NCI-H146 (cell line): ENCODE data around the gene BEST2.

Source experiments
- DNase-seq: peaks from one replicate; lab custom pipeline; 2025; lab: John Stamatoyannopoulos, UW

BEST2 gene

DNA sequence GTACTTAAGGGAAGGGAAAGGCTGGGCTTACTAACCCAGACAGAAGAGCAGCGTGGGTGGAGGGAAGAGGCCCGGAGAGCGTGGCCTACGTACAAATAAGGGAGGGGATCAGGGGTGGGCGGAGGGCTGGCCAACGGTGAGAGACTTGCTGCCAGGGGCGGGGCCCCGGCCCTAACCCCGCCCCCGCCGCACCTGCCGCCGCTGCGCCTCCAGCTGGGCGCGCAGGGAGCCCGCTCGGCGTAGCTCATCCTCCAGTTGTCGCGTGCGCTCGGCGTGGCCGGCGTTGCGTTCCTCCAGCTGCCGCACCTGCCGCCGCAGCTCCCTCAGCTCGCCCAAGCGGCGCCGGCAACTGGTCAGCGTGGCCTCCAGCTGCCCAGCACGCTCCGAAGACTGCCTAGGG lies 18.1 kb downstream of the BEST2 start:
- DNase-seq: no peak

GRCh38 chr19:12770922-12771321 lies 19.3 kb downstream of the BEST2 start:
- no peak for DNase-seq

GRCh38 chr19:12772323-12772722 lies 20.7 kb downstream of the BEST2 start:
- no peak for DNase-seq

GRCh38 chr19:12773571-12773970 lies 22.0 kb downstream of the BEST2 start:
- no peak for DNase-seq

- peak; percentile 99 for DNase-seq
Observed at GRCh38 chr19:12774588-12775555, 23.3 kb downstream of the BEST2 start, which contains the start of gene HOOK2. Gene HOOK2, minus strand, starts transcription at chr19:12775552. Its CDS starts 103 bp downstream, at chr19:12775449.

GRCh38 chr19:12777217-12778016 lies 25.8 kb downstream of the BEST2 start:
- peak; percentile 88 for DNase-seq

DNA sequence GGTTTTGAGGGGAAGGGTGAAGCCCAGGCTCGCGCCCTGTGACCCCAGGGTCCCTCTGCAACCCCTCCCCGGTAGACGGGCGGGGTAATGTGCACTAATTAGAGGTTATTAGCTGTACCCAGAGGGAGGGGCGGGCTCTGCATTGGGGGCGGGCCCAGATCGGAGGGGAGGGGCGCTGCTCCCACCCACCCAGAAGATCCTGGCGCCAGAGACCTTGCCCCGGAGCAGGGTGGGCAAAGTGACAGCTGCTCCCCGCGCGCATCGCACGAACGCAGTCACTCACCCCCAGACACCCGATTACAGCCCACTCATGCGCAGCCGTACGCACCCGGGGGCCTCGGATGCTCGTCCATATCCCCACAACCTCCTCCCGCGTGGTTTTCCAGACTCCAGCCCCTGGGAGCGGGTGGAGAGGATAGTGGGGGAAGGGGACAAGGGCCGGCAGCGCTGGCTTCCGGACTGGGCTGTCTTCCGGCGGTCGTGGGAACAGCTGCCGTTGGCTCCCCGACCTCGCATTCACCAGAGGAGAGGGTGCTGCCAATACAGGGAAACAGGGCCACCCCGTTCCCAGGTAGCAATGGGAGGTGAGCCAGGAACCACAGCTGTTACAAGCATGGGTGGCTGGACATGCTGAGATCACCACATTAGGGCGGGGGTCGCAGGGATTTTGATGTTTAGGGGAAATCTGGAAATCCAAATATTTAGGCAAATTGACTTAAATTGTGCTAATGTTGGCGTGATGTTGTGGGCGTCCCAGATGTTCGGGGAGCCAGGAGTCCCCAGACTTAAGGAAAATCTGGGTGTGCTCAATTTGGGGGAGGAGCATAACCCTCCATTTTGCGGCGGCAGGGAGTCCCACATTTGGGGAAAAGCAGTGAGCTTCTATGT lies 26.7 kb downstream of the BEST2 start:
- peak; percentile 92 for DNase-seq

- DNase-seq: no peak
Observed at GRCh38 chr19:12778905-12779161, 27.2 kb downstream of the BEST2 start.

GRCh38 chr19:12779162-12779993 lies 27.8 kb downstream of the BEST2 start:
- DNase-seq: peak; percentile 55

DNA sequence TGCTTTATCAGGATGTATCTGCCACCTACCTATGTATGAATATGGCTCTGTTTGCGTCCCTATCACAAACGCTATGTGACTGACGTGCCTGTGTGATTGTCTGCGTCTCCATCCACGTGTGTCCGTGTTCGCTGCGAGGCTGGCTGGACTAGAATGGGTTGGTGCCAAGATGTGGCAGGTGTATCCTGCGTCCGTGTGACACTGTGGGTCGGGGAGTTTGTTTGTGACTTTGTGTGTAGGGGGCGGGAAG lies 30.5 kb downstream of the BEST2 start:
- no peak for DNase-seq

GRCh38 chr19:12782424-12783290 lies 31.1 kb downstream of the BEST2 start:
- DNase-seq: peak; percentile 92

DNA sequence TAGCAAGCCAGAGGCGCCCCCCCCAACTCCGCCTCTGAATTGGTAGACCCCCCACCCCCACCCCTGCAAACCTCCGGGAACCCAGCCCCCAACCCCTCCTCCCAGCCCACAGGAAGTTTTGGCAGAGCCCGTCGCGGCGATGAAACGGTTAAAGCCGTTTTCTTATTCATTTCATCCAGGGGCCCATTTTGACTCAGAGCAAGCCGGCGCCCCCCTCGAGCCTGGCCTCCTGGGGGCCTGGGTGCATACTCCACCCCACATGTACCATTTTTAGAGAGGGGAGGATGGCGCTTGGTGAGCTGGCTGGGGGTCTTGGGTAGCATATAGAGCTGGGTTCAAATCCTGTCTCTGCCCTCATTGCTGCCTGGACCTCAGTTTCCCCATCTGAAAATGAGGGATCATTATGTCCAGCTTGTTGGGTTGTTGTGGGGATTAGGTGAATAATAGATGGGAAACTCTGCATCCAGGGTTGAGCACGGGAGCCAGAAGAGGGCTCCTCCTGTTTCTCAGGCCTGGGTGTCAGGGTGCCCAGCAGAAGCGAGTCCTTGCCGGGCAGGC lies 31.8 kb downstream of the BEST2 start:
- no peak for DNase-seq

DNA sequence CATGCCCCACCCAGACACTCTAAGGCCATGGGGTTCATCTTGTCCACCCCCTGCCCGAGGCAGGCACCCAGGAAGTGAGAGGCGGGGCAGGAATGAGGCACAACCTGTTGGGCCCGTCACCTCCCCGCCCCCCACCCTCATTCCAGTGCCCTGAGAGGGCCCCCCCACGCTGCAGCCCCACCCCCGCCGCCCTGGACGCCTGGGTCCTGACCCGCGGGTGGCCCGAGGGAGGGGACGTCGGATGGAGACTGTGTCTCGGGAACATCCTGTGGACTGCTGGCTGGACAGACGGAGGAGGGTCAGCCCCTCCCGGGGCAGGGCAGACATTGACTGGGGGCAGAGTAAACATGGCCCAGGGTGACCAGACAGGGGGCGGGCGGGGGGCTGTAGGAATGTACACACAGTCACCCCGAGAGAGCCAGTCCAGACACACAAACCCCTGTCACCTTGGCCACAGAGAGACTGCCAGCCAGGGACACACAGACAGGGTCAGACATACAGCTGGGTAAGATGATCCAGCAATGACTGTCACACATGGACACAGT lies 32.3 kb downstream of the BEST2 start:
- no peak for DNase-seq

DNA sequence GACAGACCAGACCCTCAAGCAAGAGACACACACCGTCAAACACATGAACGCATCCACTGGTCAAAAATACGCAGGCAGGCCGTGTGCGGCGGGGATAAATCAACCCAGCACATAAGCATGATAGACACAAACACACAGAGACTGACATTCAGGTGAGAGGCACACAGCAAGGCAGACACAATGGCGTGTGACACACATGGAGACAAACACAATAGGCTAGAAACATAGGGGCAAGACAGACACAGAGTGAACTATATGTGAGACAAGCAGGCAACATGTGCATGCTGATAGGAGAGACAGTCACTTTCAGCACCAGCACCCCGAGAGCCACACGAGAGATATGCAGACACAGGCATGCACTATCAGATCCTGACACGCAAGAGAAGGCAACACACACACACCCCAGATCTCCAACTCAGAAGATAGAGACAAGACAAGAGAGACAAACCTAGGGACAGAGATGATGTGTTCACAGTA lies 32.8 kb downstream of the BEST2 start:
- DNase-seq: no peak

GRCh38 chr19:12784871-12785430 lies 33.4 kb downstream of the BEST2 start:
- DNase-seq: no peak

DNA sequence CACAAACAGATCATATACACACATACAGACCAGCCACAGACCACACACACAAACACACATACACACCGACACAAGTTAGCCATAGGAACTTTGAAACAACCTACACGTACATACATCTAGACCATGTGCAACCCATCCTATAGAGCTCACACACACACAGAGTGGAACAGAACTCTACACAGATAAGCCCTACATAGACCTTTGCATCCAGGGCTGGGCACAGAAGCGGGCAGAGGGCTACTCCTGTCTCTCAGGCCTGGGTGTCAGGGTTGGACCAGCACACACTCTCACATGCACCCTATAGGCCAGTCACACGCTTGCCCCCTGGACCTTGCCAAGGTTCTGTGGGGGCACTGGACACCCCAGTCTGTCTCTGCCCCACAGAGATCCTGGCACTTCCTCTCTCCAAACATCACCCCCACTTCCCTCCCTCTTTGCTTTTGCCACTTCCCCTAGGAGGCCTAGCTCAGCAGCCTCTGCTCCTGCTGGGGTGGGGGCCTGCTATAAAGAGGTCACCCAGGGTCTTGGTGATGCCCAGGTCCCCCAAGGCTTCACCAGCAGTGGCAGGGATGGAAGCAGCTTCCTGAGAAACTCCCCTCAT lies 33.9 kb downstream of the BEST2 start:
- no peak for DNase-seq

- no peak for DNase-seq
Observed at GRCh38 chr19:12786141-12786870, 34.7 kb downstream of the BEST2 start.

GRCh38 chr19:12786952-12787351 lies 35.4 kb downstream of the BEST2 start:
- DNase-seq: no peak
